ENCODE results near the gene CUX1. TPM values are rescaled to one million over a fixed set of nuclear protein-coding genes. Genes with fewer than 3 reads are reported as not detected.

CUX1 gene
- total and polyA plus RNA-seq, 2 of the 13 experiments (the other 11 are each of a cell fraction or from before 2014, with no cell fraction given) = 13.7 to 14.9 TPM

GRCh38 chr7:102258073-102258748 lies 440.8 kb downstream of the CUX1 start (continued):
- TF ChIP-seq KAT8 (CRISPR knock-in tag; IDR thresholded peaks at IDR 0.05) (peak; percentile 92), TEAD2 (CRISPR knock-in tag; IDR thresholded peaks at IDR 0.05) (no peak), ZNF607 (CRISPR knock-in tag; IDR thresholded peaks at IDR 0.05; ENCODE audit: borderline replicate concordance) (peak; percentile 88), SATB2 (CRISPR knock-in tag; IDR thresholded peaks at IDR 0.05) (no peak), HMGA1 (CRISPR knock-in tag; conservative IDR thresholded peaks at IDR 0.05) (no peak), HBP1 (CRISPR knock-in tag; IDR thresholded peaks at IDR 0.05; ENCODE audit: low read depth) (no peak), ISX (CRISPR knock-in tag; conservative IDR thresholded peaks at IDR 0.05) (no peak), ZNF101 (CRISPR knock-in tag; IDR thresholded peaks at IDR 0.05; ENCODE audit: borderline replicate concordance, low read depth) (no peak), ZNF773 (CRISPR knock-in tag; IDR thresholded peaks at IDR 0.05; ENCODE audit: borderline replicate concordance) (peak; percentile 60; the same call in 1 of the 2 replicates), MTA3 (CRISPR knock-in tag; IDR thresholded peaks at IDR 0.05) (no peak), ZNF296 (CRISPR knock-in tag; conservative IDR thresholded peaks at IDR 0.05) (no peak), PRDM4 (CRISPR knock-in tag; IDR thresholded peaks at IDR 0.05; ENCODE audit: borderline replicate concordance) (no peak), NFYB (CRISPR knock-in tag; IDR thresholded peaks at IDR 0.05) (no peak), CEBPB (IDR thresholded peaks at IDR 0.05; ENCODE audit: borderline replicate concordance, low read depth, low read length) (no peak), DNMT3B (CRISPR knock-in tag; conservative IDR thresholded peaks at IDR 0.05) (0 out of 2 replicates have a peak, but pooled peaks have one; percentile 29), SKIL (CRISPR knock-in tag; IDR thresholded peaks at IDR 0.05; ENCODE audit: borderline replicate concordance) (peak; percentile 72), CREB3 (CRISPR knock-in tag; IDR thresholded peaks at IDR 0.05) (peak; percentile 88; the same call in 1 of the 2 replicates), ARID5B (CRISPR knock-in tag; IDR thresholded peaks at IDR 0.05) (peak; percentile 90), TOE1 (CRISPR knock-in tag; IDR thresholded peaks at IDR 0.05) (no peak)
